HCEC 1CT (cell line): ENCODE data around the gene RGS1.

Experiments used
- DNase-seq: peaks from one replicate; pipeline ENCODE4 v3.0.0-alpha.2; 2017

RGS1 gene

GRCh38 chr1:192575499-192576189, at the start of gene RGS1:
TSS of gene RGS1 (plus strand) at chr1:192575773. CDS start at chr1:192575793, 20 bp downstream.
- no peak for DNase-seq

GRCh38 chr1:192527111-192527795, 48.3 kb upstream of the RGS1 start:
- DNase-seq = no peak

- DNase-seq = peak; percentile 39
Observed at GRCh38 chr1:192527950-192528349, 47.6 kb upstream of the RGS1 start.

GRCh38 chr1:192529031-192529755, 46.4 kb upstream of the RGS1 start:
- no peak for DNase-seq

- no peak for DNase-seq
Observed at GRCh38 chr1:192529811-192530210, 45.8 kb upstream of the RGS1 start.

GRCh38 chr1:192530254-192530653, 45.3 kb upstream of the RGS1 start:
- DNase-seq = peak; percentile 43

GRCh38 chr1:192531037-192531703, 44.4 kb upstream of the RGS1 start:
- peak; percentile 96 for DNase-seq

- no peak for DNase-seq
Observed at GRCh38 chr1:192534666-192535065, 40.9 kb upstream of the RGS1 start.

GRCh38 chr1:192535916-192536664, 39.5 kb upstream of the RGS1 start:
- no peak for DNase-seq

- DNase-seq = no peak
Observed at GRCh38 chr1:192538407-192539296, 36.9 kb upstream of the RGS1 start.

GRCh38 chr1:192539297-192540092, 36.1 kb upstream of the RGS1 start:
- peak; percentile 87 for DNase-seq

- DNase-seq = no peak
Observed at GRCh38 chr1:192543445-192543844, 32.1 kb upstream of the RGS1 start.

GRCh38 chr1:192545896-192546521, 29.6 kb upstream of the RGS1 start:
- no peak for DNase-seq

GRCh38 chr1:192546596-192547190, 28.9 kb upstream of the RGS1 start:
- no peak for DNase-seq

GRCh38 chr1:192547501-192547900, 28.1 kb upstream of the RGS1 start:
- no peak for DNase-seq

- no peak for DNase-seq
Observed at GRCh38 chr1:192549937-192550336, 25.6 kb upstream of the RGS1 start.

GRCh38 chr1:192550922-192551534, 24.5 kb upstream of the RGS1 start:
- DNase-seq = peak; percentile 93

- no peak for DNase-seq
Observed at GRCh38 chr1:192552760-192553191, 22.8 kb upstream of the RGS1 start.

GRCh38 chr1:192553741-192554140, 21.8 kb upstream of the RGS1 start:
- DNase-seq = no peak
